GM12878 (cell line): ENCODE measurements around the gene MRPL54. TPM values are rescaled to one million over a fixed set of nuclear protein-coding genes. Genes with fewer than 3 reads are reported as not detected.
A peak's percentile ranks its signal among the peaks of the same experiment; 100 is the strongest.

ENCODE experiments used
- ATAC-seq: fragments of 200-7000 bp; cut with Tn5 transposase; 3 replicates; pipeline ENCODE4 v1.9.1; 2020; ENCODE audit warnings: mild to moderate bottlenecking, moderate library complexity
- BruUV-seq: library from RNA; stranded (reverse); fragments of 400-500 nt; replicated peaks from 2 replicates; lab custom pipeline; 2021; lab: Mats Ljungman, UMichigan
- CTCF ChIA-PET: fragments of 300-600 bp; sonication (Branson Sonifier 250); formaldehyde crosslinking; extraction: SDS; loops from one replicate; lab custom pipeline; 2021; ENCODE audit warnings: inconsistent platforms; lab: Yijun Ruan, JAX
- POLR2A ChIA-PET: fragments of 350-600 bp; formaldehyde crosslinking; extraction: SDS; loops from one replicate; lab custom pipeline; 2021; ENCODE audit warnings: inconsistent platforms; lab: Charles Lee
- RAD21 ChIA-PET: fragments of 300-600 bp; sonication (Branson Sonifier 250); formaldehyde crosslinking; loops from one replicate; lab custom pipeline; 2023; ENCODE audit warnings: antibody characterized with exemption; ENCODE audit not compliant: unreplicated experiment; lab: Charles Lee
- SMC1A ChIA-PET: fragments of 300-600 bp; sonication (Branson Sonifier 250); formaldehyde crosslinking; loops from one replicate; lab custom pipeline; 2023; ENCODE audit not compliant: unreplicated experiment, uncharacterized antibody; lab: Charles Lee
- DNase-seq: peaks from one replicate; pipeline ENCODE4 v3.0.0-alpha.2; 2011; ENCODE audit warnings: low read depth, low spot score
- FAIRE-seq: peaks from 3 replicates; lab custom pipeline; 2011; peaks lifted over from hg19 to GRCh38; lab: Jason Lieb, UNC
- H2AFZ ChIP-seq: 2 replicates; pipeline ENCODE4 v1.6.0; 2011; ENCODE audit warnings: low read depth, low read length, control low read depth; ENCODE audit not compliant: control insufficient read depth
- H3K27ac ChIP-seq: 2 replicates; pipeline ENCODE4 v1.5.1; 2011; ENCODE audit warnings: control low read depth; ENCODE audit not compliant: control insufficient read depth, insufficient read depth
- H3K27me3 ChIP-seq, 2 experiments: replicated peaks in 1 of 2; 2 replicates each; pipeline versions ENCODE4 v1.6.0 to v1.6.1; 2011; ENCODE audit warnings: low read length in 1 of 2; ENCODE audit not compliant: control insufficient read depth in 2 of 2, insufficient read depth in 2 of 2
- H3K36me3 ChIP-seq, 2 experiments: 2 replicates each; pipeline ENCODE4 v1.5.1; 2011; ENCODE audit warnings: low read length in 1 of 2; ENCODE audit not compliant: control insufficient read depth in 2 of 2, insufficient read depth in 2 of 2
- H3K4me1 ChIP-seq: 2 replicates; pipeline ENCODE4 v1.6.1; 2011; ENCODE audit warnings: mild to moderate bottlenecking, low read length, moderate library complexity, mixed read lengths; ENCODE audit not compliant: control insufficient read depth, insufficient read depth
- H3K4me2 ChIP-seq: 2 replicates; pipeline ENCODE4 v1.6.0; 2011; ENCODE audit warnings: control low read depth; ENCODE audit not compliant: control insufficient read depth, insufficient read depth
- H3K4me3 ChIP-seq: fragments of 200-600 bp; sonication (generic); 2 replicates; pipeline ENCODE4 v1.5.1; 2016
- H3K79me2 ChIP-seq: 2 replicates; pipeline ENCODE4 v1.6.0; 2011; ENCODE audit warnings: low read length; ENCODE audit not compliant: control insufficient read depth, insufficient read depth
- H3K9ac ChIP-seq: 2 replicates; pipeline ENCODE4 v1.8.0; 2011; ENCODE audit warnings: low read length, control low read depth, mixed read lengths; ENCODE audit not compliant: control insufficient read depth, insufficient read depth
- H3K9me3 ChIP-seq: replicated peaks from 3 replicates; pipeline ENCODE4 v1.5.1; 2011; ENCODE audit warnings: mild to moderate bottlenecking, low read length; ENCODE audit not compliant: control insufficient read depth, insufficient read depth
- H4K20me1 ChIP-seq: 2 replicates; pipeline ENCODE4 v1.6.0; 2011; ENCODE audit not compliant: control insufficient read depth, insufficient read depth
- ELK1 ChIP-seq: IDR thresholded peaks from 2 replicates; pipeline ENCODE4 v1.6.1; 2012; ENCODE audit warnings: low read depth, low read length, improper control_type of control experiment
- WRNIP1 ChIP-seq: IDR thresholded peaks from 2 replicates; pipeline ENCODE4 v1.6.1; 2011; ENCODE audit warnings: low read depth, low read length, improper control_type of control experiment, borderline replicate concordance
- WGBS: methylation state at CpG from one replicate; pipeline ENCODE4 v1.1.6; 2016; ENCODE audit warnings: low lambda C conversion rate; ENCODE audit not compliant: insufficient replicate concordance, insufficient coverage; ENCODE audit errors: missing lambda C conversion rate; 5-methylcytosine and 5-hydroxymethylcytosine counted together
- in situ Hi-C: fragments of 300-500 bp; cut with MboI; formaldehyde crosslinking; loops from 9 replicates; pipeline ENCODE4 v1.14.3; 2018; ENCODE audit warnings: mixed read lengths
- intact Hi-C: fragments of 100-400 bp; cut with micrococcal nuclease; formaldehyde crosslinking; loops from one replicate; pipeline ENCODE4 v1.14.2; 2022; ENCODE audit not compliant: unreplicated experiment
- polyA plus RNA-seq, 11 experiments: library from polyadenylated mRNA; depleted of rRNA in 4 of 11; unstranded in 6 of 11; stranded (reverse) in 5 of 11; fragments of >200 nt; fragmentation: Nextera tagmentation in 4 of 11; fragmentation: Illumina TruSeq in 1 of 11; extraction: Ambion mirVana in 4 of 11; extraction: Trizol in 1 of 11; gene quantifications; 1 replicate in 1 of 11; 2 replicates in 10 of 11; pipeline versions ENCODE4 v1.2.1 to v1.2.3, GENCODE V29; 2011 to 2016; ENCODE audit warnings: inconsistent platforms in 2 of 11, missing spikeins in 2 of 11, low read depth in 1 of 11
- total RNA-seq, 4 experiments: library from RNA; depleted of rRNA in 3 of 4; stranded (reverse); fragments of >200 nt in 3 of 4; fragmentation: Illumina TruSeq in 1 of 4; extraction: Trizol in 1 of 4; gene quantifications; 2 replicates each; pipeline versions ENCODE4 v1.2.1 to v1.2.3, GENCODE V29; 2013 to 2021

Gene MRPL54
- total and polyA plus RNA-seq, 10 of the 15 experiments (the other 5 are each of a cell fraction or from before 2014, with no cell fraction given): 3.1 to 98.7 (median 75.2) TPM

DNA sequence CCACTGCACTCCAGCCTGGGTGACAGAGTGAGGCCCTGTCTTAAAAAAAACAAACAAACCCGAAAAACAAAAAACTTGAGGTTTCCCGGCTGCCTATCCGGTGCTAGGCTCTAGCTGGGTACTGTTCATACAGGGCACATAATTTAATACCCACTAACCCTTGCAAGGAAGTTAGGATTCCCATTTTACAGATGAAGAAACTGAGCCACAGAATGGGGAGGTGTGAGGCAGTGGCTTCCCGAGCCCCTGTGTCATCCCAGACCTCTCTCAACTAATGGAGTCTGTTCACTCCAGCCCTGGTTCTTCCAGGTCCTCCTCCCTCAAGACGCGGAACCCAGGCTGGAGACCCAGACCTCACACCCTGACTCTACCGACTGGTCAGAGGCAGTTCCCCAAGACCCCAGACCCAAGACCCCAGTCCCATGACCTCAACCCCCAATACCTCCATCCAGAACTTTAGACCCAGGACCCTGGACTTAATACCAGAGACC lies 1.6 kb upstream of the MRPL54 start:
- TSS peak; percentile 86 for BruUV-seq
- H3K36me3 ChIP-seq: no peaks in the 10 kb centered on the region; a peak in 3 of 4 replicates

More for the DNA sequence above, 1.6 kb upstream of the MRPL54 start:
- no peak for FAIRE-seq
- in situ Hi-C loops (no loop called here), intact Hi-C loops (no loop called here)
- WGBS: 4% methylated on average over 7 of the region's 7 CpGs
- RAD21 ChIA-PET: interaction anchor here (2.1 kb wide), 1 partner anchor 227 kb away, joined by 7 read pairs; no protein-coding TSS in a partner anchor
- no peak for DNase-seq
- CTCF ChIA-PET: interaction anchor here (0.6 to 1.1 kb wide), 2 partner anchors 7 to 8 kb away, joined by 3 to 6 read pairs; no protein-coding TSS in a partner anchor
- Histone ChIP-seq H3K4me1 (peaks cover 4% of the 10 kb centered on the region; the same call in 1 of the 2 replicates), H3K9me3 (no peaks in the 10 kb centered on the region), H4K20me1 (no peaks in the 10 kb centered on the region), H3K9ac (peak overlapping the region; percentile 84), H2AFZ (peak overlapping the region; percentile 96), H3K27ac (peak overlapping the region; percentile 69), H3K79me2 (peaks cover 25% of the 10 kb centered on the region), H3K4me3 (peak overlapping the region; percentile 91), H3K27me3 (no peaks in the 10 kb centered on the region), H3K4me2 (peak overlapping the region; percentile 85)
- no peak for ATAC-seq
- SMC1A ChIA-PET: no interaction called here
- TF ChIP-seq WRNIP1 (0 out of 2 replicates have a peak, but pooled peaks have one; percentile 65), ELK1 (no peak)
- POLR2A ChIA-PET: interaction anchor here (0.6 to 1.2 kb wide), 4 partner anchors 8 to 208 kb away, joined by 3 to 7 read pairs (median 4); no protein-coding TSS in a partner anchor
